OCI-LY3 (cell line): ENCODE data around the gene PACRG.

Experiments used
- EZH2phosphoT487 ChIP-seq: fragments of 200-600 bp; shearing (Covaris generic); IDR thresholded peaks from 2 replicates; pipeline ENCODE4 v1.6.1; 2018; ENCODE audit warnings: antibody characterized with exemption, mixed run types, low read depth
- TF ChIP-seq, protein P1 (sequence below): fragments of 200-600, 300-600 bp; sonication (generic); IDR thresholded peaks from 2 replicates; pipeline ENCODE4 v1.5.1; 2014; ENCODE audit warnings: antibody characterized with exemption, low read length, low read depth

DNA sequence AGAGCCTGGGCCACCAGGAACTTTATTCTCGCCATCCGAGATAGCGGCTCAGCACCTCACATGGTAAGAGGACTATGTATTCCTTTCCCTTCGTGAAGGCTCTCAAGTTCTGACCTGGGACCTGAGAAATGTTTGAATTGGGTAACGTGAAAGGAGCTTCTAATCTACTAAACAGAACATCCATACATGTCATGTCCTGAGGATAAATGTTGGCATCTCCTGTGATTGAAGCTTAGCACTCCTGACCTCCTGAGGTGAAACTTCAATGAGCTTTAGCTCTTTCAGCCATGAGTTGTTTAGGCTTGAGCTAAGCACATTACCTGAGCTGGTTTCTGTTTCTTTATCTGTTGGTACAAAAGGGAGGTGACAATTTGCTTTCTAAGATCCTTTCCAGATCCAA, 280.9 kb downstream of the PACRG start:
- TF ChIP-seq, protein P1, sequence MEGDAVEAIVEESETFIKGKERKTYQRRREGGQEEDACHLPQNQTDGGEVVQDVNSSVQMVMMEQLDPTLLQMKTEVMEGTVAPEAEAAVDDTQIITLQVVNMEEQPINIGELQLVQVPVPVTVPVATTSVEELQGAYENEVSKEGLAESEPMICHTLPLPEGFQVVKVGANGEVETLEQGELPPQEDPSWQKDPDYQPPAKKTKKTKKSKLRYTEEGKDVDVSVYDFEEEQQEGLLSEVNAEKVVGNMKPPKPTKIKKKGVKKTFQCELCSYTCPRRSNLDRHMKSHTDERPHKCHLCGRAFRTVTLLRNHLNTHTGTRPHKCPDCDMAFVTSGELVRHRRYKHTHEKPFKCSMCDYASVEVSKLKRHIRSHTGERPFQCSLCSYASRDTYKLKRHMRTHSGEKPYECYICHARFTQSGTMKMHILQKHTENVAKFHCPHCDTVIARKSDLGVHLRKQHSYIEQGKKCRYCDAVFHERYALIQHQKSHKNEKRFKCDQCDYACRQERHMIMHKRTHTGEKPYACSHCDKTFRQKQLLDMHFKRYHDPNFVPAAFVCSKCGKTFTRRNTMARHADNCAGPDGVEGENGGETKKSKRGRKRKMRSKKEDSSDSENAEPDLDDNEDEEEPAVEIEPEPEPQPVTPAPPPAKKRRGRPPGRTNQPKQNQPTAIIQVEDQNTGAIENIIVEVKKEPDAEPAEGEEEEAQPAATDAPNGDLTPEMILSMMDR: no peak
- no peak for TF ChIP-seq EZH2phosphoT487
